ENCODE results near the gene ITGB7.
"Not testable (repeated sequence)": the region's sequence is repeated elsewhere in the genome, so short reads cannot be mapped to it uniquely, and the experiment has no call there.

Gene ITGB7

DNA sequence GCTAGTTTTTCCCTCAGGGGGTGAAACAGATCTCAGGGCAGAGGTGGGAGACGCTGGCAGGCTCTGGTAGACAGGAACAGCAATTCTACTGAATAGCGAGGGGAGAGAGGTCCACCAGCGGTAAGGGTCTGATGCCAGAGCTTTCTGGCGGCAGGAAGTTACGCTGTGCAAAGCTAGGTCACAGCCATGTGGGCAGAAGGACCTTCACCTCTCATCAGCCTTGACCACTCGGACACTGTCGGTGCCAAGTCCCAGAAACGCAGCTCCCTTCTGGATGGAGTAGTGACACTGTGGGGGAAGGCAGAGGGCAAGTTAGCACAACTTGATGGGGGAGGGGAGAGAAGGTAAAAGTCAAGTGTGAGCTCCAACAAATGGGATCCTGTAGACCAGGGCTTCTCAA lies 36.8 kb downstream of the ITGB7 start:
- Histone ChIP-seq H3K27ac (no peak overlapping the region), H3K4me3 (no peak overlapping the region)
- DNase-seq (ENCODE audit: low spot score) = no peak
- TF ChIP-seq CTCF (IDR thresholded peaks at IDR 0.05) = no peak

DNA sequence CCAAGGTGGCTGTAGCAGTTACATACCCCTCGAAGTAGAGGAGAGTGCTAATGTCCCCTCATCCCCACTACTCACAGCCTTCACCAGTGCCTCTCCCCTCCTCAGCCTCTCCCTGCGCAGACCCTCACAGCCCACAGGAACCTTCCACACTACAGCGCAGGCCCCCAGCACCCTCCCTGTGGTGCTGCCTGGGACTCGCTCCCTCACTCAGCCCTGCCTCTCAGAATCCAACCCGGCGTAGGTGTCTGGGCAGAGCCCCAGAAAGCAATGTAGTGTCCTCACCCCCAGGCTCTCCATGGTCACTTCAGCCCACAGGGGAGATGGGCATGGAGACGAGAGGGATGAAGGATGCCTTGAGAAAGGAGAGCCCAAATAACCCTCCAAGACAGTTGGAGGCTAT lies 37.4 kb downstream of the ITGB7 start:
- no peak overlapping the region for H3K27ac ChIP-seq
- TF ChIP-seq CTCF (IDR thresholded peaks at IDR 0.05) = no peak
- H3K4me3 ChIP-seq = no peak overlapping the region
- peak; percentile 52 for DNase-seq (ENCODE audit: low spot score)

- Histone ChIP-seq H3K27ac (no peak overlapping the region), H3K4me3 (no peak overlapping the region)
- no peak for DNase-seq (ENCODE audit: low spot score)
- no peak for TF ChIP-seq CTCF (IDR thresholded peaks at IDR 0.05)
Observed at GRCh38 chr12:53166837-53167236, 40.2 kb downstream of the ITGB7 start.

DNA sequence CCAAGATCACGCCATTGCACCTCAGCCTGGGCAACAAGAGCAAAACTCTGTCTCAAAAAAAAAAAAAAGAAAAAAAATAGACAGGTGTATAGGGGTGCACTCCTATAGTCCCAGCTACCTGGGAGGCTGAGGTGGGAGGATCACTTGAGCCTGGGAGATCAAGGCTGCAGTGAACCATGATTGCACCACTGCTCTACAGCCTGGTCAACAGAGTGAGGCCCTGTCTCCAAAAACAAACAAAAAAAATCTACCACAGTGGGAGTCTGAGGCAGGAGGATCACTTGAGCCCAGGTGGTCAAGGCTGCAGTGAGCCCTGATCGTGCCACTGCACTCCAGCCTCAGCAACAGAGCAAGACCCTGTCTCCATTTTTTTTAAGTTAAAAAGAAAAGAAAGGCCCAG lies 44.0 kb downstream of the ITGB7 start:
- H3K4me3 ChIP-seq; H3K27ac ChIP-seq; DNase-seq (ENCODE audit: low spot score): not testable (repeated sequence)

GRCh38 chr12:53161119-53161911 lies 45.7 kb downstream of the ITGB7 start:
- H3K4me3 ChIP-seq = no peak overlapping the region
- no peak overlapping the region for H3K27ac ChIP-seq
- TF ChIP-seq CTCF (IDR thresholded peaks at IDR 0.05) = no peak
- no peak for DNase-seq (ENCODE audit: low spot score)

- DNase-seq (ENCODE audit: low spot score) = no peak
- Histone ChIP-seq H3K27ac (no peak overlapping the region), H3K4me3 (no peak overlapping the region)
- no peak for TF ChIP-seq CTCF (IDR thresholded peaks at IDR 0.05)
Observed at GRCh38 chr12:53160673-53161072, 46.4 kb downstream of the ITGB7 start.

DNA sequence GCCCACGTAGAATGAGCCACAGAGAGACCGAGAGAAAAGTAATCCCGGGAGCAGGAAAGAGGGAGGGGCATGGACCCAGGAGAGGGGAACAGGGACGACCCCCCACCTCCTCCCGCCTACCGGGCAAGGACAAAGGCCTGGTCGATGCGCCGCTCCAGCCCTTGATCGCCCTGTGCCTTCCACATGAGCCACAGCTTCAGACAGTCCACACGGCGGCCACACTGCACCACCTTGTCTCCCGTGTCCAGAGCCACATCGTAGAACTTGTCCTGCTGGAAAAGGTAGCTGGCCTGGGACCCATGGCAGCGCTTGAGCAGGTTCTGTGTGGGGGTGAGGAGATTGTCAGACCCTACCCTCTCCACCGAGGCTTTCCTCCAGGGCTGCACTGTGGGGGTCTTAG lies 47.1 kb downstream of the ITGB7 start:
- peak overlapping the region in 1 of 2 donors; percentile 90 for H3K27ac ChIP-seq
- no peak overlapping the region for H3K4me3 ChIP-seq
- no peak for TF ChIP-seq CTCF (IDR thresholded peaks at IDR 0.05)
- no peak for DNase-seq (ENCODE audit: low spot score)
